Endodermal cell (in vitro differentiated cells): ENCODE measurements around the gene CCDC78. TPM values are rescaled to one million over a fixed set of nuclear protein-coding genes. Genes with fewer than 3 reads are reported as not detected.

ENCODE experiments used
- DNase-seq: peaks from one replicate; pipeline ENCODE4 v3.0.0-alpha.2; 2017
- H3K27ac ChIP-seq: 2 replicates; pipeline ENCODE4 v1.5.1; 2013; ENCODE audit warnings: mild to moderate bottlenecking, low read depth, low read length, moderate library complexity
- H3K27me3 ChIP-seq: 2 replicates; pipeline ENCODE4 v1.6.1; 2013; ENCODE audit warnings: mild to moderate bottlenecking, low read length, moderate library complexity; ENCODE audit not compliant: insufficient read depth, control insufficient read depth, poor library complexity, severe bottlenecking
- H3K36me3 ChIP-seq: 2 replicates; pipeline ENCODE4 v1.7.0; 2013; ENCODE audit warnings: mild to moderate bottlenecking, low read length, moderate library complexity; ENCODE audit not compliant: control insufficient read depth, insufficient read depth
- H3K4me1 ChIP-seq: one replicate; pipeline ENCODE4 v1.7.0; 2013; ENCODE audit warnings: low read length; ENCODE audit not compliant: control insufficient read depth, insufficient read depth
- H3K4me3 ChIP-seq: 2 replicates; pipeline ENCODE4 v1.5.1; 2013; ENCODE audit warnings: mild to moderate bottlenecking, low read length, moderate library complexity
- H3K9ac ChIP-seq: 2 replicates; pipeline ENCODE4 v1.6.1; 2013; ENCODE audit warnings: mild to moderate bottlenecking, low read length, moderate library complexity; ENCODE audit not compliant: poor library complexity, severe bottlenecking; ENCODE audit errors: extremely low read depth
- H3K9me3 ChIP-seq: 2 replicates; pipeline ENCODE4 v1.6.1; 2013; ENCODE audit warnings: mild to moderate bottlenecking, low read length, moderate library complexity; ENCODE audit not compliant: control insufficient read depth
- H3K27ac Mint-ChIP-seq: 2 replicates; pipeline ENCODE4 v1.8.0; 2020; ENCODE audit warnings: mixed read lengths
- H3K27me3 Mint-ChIP-seq: 2 replicates; pipeline ENCODE4 v1.8.0; 2021; ENCODE audit warnings: mild to moderate bottlenecking, mixed read lengths; ENCODE audit not compliant: insufficient read depth
- H3K36me3 Mint-ChIP-seq: 2 replicates; pipeline ENCODE4 v1.8.0; 2020; ENCODE audit warnings: low read depth, mixed read lengths
- H3K4me1 Mint-ChIP-seq: 2 replicates; pipeline ENCODE4 v1.8.0; 2020; ENCODE audit warnings: mixed read lengths
- H3K4me3 Mint-ChIP-seq: 2 replicates; pipeline ENCODE4 v1.8.0; 2020; ENCODE audit warnings: mild to moderate bottlenecking, moderate library complexity, mixed read lengths
- H3K9me3 Mint-ChIP-seq: 2 replicates; pipeline ENCODE4 v1.8.0; 2020; ENCODE audit warnings: mild to moderate bottlenecking, mixed read lengths
- CTCF ChIP-seq: fragments of 200-600 bp; sonication (generic); conservative IDR thresholded peaks from 2 replicates; pipeline ENCODE4 v1.5.0; 2021; ENCODE audit warnings: antibody characterized with exemption, mild to moderate bottlenecking
- WGBS, 2 experiments: methylation state at CpG; one replicate each; pipeline versions ENCODE4 v1.1.5 to v1.1.7; 2013; ENCODE audit warnings: missing lambda C conversion rate in 2 of 2, mixed read lengths in 1 of 2; ENCODE audit not compliant: insufficient coverage in 1 of 2, insufficient read length in 1 of 2; 5-methylcytosine and 5-hydroxymethylcytosine counted together
- total RNA-seq, 2 donors: library from RNA; stranded (reverse); fragmentation: NEBNext Ultra II Directional in 1 of 2; extraction: Animal tissue kit (Norgen Biotek cat#: 25700) in 1 of 2; gene quantifications; 2 replicates in 1 of 2; 3 replicates in 1 of 2; pipeline ENCODE4 v1.2.1, GENCODE V29; 2021

The CCDC78 gene
- total RNA-seq, 2 donors from 2014 or later: 6.5 to 8.1 TPM

GRCh38 chr16:687499-687898 is 38.7 kb downstream of the CCDC78 start:
- H3K27ac Mint-ChIP-seq: no peak overlapping the region
- DNase-seq: no peak
- Histone ChIP-seq H3K4me1 (peaks cover 9% of the 10 kb centered on the region), H3K27me3 (peaks cover 19% of the 10 kb centered on the region), H3K9ac (no peak overlapping the region), H3K4me3 (no peak overlapping the region), H3K27ac (no peak overlapping the region), H3K9me3 (no peaks in the 10 kb centered on the region), H3K36me3 (peaks cover 21% of the 10 kb centered on the region)
- TF ChIP-seq CTCF: no peak
- H3K9me3 Mint-ChIP-seq: no peaks in the 10 kb centered on the region
- peaks cover 6% of the 10 kb centered on the region for H3K4me1 Mint-ChIP-seq
- H3K4me3 Mint-ChIP-seq: no peak overlapping the region
- peaks cover 21% of the 10 kb centered on the region for H3K36me3 Mint-ChIP-seq
- peaks cover 20% of the 10 kb centered on the region for H3K27me3 Mint-ChIP-seq
- 91 to 97% methylated on average over 19 of the region's 19 CpGs for WGBS, 2 experiments

- no peaks in the 10 kb centered on the region for H3K9me3 ChIP-seq
- no peak overlapping the region for H3K9ac ChIP-seq
- 96 to 98% methylated on average over 36 to 51 of the region's 51 CpGs for WGBS, 2 experiments
- Mint-ChIP-seq H3K36me3 (peaks cover 29% of the 10 kb centered on the region), H3K4me3 (no peak overlapping the region), H3K27me3 (peaks cover 11% of the 10 kb centered on the region), H3K27ac (no peak overlapping the region), H3K9me3 (no peaks in the 10 kb centered on the region), H3K4me1 (peaks cover 10% of the 10 kb centered on the region)
- peaks cover 30% of the 10 kb centered on the region for H3K36me3 ChIP-seq
- peaks cover 11% of the 10 kb centered on the region for H3K27me3 ChIP-seq
- DNase-seq: no peak
- no peak overlapping the region for H3K4me3 ChIP-seq
- H3K4me1 ChIP-seq: peaks cover 17% of the 10 kb centered on the region
- no peak overlapping the region for H3K27ac ChIP-seq
- no peak for TF ChIP-seq CTCF
These were observed 39.6 kb downstream of the CCDC78 start for GRCh38 chr16:686459-687260.

GRCh38 chr16:685967-686366 is 40.3 kb downstream of the CCDC78 start:
- H3K4me1 Mint-ChIP-seq: peaks cover 16% of the 10 kb centered on the region
- H3K4me3 Mint-ChIP-seq: peak overlapping the region; percentile 24
- Histone ChIP-seq H3K9me3 (no peaks in the 10 kb centered on the region), H3K9ac (no peak overlapping the region), H3K4me1 (peaks cover 23% of the 10 kb centered on the region), H3K4me3 (no peak overlapping the region), H3K36me3 (peaks cover 36% of the 10 kb centered on the region), H3K27ac (no peak overlapping the region), H3K27me3 (peaks cover 4% of the 10 kb centered on the region)
- peaks cover 35% of the 10 kb centered on the region for H3K36me3 Mint-ChIP-seq
- no peaks in the 10 kb centered on the region for H3K9me3 Mint-ChIP-seq
- TF ChIP-seq CTCF: peak; percentile 71
- DNase-seq: peak; percentile 84
- H3K27me3 Mint-ChIP-seq: peaks cover 4% of the 10 kb centered on the region
- WGBS, 2 experiments: 85 to 86% methylated on average over 9 to 10 of the region's 10 CpGs
- no peak overlapping the region for H3K27ac Mint-ChIP-seq
